NCI-H2196 treated with DMSO at 0.1 percent for 48 hours (cell line): ENCODE results near the gene MYO5B.

Experiments used
- DNase-seq: peaks from one replicate; lab custom pipeline; 2025; ENCODE audit not compliant: unreplicated experiment; lab: John Stamatoyannopoulos, UW

The MYO5B gene

GRCh38 chr18:50189160-50189559 lies 5.8 kb downstream of the MYO5B start:
- DNase-seq: no peak

- DNase-seq: no peak
These were observed 6.3 kb downstream of the MYO5B start for GRCh38 chr18:50188652-50189051.

GRCh38 chr18:50187659-50188058 lies 7.3 kb downstream of the MYO5B start:
- DNase-seq: no peak

GRCh38 chr18:50186385-50186784 lies 8.6 kb downstream of the MYO5B start:
- DNase-seq: no peak

DNA sequence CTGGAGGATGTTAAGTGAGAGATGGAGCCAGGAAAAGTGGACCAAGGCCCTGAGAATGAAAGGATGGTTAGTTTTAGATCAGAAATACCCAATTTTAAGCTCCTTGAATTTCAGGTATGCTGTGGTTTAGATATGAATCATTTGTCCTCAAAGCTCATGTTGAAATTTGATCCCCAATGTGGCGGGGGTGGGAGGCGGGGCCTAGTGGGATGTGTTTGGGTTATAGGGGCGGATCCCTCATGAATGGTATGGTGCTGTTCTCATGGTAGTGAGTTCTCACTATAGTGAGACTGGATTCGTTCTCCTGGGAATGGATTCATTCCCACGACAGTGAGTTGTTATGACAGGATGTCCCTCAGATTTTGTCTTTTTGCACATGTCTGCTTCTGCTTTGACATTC lies 11.4 kb downstream of the MYO5B start:
- no peak for DNase-seq

- no peak for DNase-seq
These were observed 12.4 kb downstream of the MYO5B start for GRCh38 chr18:50182511-50182910.

- no peak for DNase-seq
These were observed 13.4 kb downstream of the MYO5B start for GRCh38 chr18:50181590-50181989.

GRCh38 chr18:50179465-50179864 lies 15.5 kb downstream of the MYO5B start:
- DNase-seq: no peak

GRCh38 chr18:50177294-50177992 lies 17.5 kb downstream of the MYO5B start:
- DNase-seq: no peak

- DNase-seq: no peak
These were observed 22.6 kb downstream of the MYO5B start for GRCh38 chr18:50172367-50172766.

DNA sequence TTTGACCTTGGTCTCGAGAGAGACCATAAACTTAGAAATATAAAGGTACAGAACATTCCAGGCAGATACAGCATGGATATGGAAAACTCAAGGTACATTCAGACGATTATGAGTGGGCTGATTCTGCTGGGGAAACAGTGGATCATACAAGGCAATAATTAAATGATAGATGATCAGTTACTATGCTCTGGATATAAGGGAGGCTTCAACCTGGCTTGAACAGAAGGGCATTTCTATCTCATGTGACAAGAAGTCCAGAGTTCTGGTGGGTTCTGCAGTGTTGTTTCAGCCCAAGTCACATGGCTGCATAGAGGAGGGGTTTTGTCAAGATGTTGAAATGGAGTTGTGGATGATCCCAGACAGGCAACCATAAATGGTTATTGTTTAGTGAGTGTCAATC lies 23.5 kb downstream of the MYO5B start:
- no peak for DNase-seq

- DNase-seq: no peak
These were observed 24.9 kb downstream of the MYO5B start for GRCh38 chr18:50170004-50170403.

DNA sequence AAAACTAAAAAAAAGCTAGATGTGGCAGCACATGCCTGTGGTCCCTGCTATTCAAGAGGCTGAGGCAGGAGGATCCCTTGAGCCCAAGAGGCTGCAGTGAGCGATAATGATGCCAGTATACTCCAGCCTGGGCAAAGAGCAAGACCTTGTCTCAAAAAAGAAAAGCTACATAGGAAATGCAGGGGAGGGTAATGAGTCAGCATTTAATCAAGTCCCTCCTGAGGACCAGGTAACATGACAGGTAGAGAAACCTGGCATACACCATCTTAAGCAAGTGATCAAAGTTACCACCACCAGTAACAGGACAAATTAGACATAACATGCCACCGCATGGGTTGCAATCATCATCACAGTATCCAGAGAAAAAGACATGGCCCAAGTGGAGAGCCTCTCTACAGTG lies 25.8 kb downstream of the MYO5B start:
- DNase-seq: no peak

DNA sequence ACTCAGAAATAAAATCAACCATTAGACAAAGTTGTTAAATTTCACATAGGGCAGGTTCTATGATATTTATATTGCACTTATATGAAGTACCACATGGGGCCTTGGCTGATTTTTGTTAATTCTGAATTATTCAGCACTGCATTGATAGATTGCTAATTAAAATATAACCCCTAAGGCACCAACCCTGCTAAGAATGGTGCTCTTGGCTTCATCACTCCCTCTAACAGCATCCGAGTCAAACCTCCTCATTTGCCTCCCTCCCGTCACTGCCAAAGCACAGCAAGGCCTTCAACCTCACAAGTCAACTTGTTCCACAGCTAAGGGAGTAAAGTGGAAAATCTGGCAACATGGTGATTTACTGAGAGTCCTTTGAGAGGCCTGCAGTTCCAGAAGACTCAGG lies 27.0 kb downstream of the MYO5B start:
- DNase-seq: no peak

DNA sequence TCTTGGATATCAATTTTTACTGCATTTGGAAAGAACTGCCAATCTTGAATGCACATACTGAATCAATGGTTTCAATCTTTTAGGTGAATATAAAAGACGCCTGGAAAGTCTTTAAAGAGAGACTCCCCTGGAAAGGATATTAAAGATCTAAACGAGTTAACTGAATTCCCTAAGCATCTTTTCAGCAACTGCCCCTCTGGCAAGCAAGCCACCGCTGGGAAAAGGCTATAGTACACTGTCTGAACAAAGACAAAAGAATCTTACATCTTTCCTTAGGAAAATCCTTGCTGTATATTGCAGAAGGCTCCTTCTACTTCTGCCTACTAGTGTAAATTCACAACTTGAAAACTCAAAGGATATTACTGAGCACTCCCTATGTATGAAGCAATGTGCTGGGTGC lies 28.0 kb downstream of the MYO5B start:
- no peak for DNase-seq

DNA sequence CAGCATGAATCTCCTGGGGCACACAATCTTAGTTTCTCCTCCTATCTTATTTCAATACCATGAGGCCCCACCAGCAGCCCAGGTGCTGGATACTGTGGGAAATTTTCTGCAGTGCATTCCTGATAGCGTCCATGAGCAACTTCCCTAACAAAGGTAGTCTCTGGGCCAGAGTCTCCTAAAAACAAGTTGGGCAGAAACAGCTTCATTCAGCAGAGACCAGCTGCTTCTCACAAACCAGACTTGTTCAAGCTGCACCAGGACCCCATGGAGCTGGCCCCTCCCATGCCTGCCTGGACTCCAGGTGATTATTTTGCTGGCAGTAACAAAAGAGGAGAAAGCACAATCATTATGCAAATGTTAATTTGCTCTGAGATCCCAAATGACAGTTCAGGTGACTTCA lies 31.4 kb downstream of the MYO5B start:
- DNase-seq: no peak

GRCh38 chr18:50162486-50163304 lies 32.3 kb downstream of the MYO5B start:
- DNase-seq: no peak

DNA sequence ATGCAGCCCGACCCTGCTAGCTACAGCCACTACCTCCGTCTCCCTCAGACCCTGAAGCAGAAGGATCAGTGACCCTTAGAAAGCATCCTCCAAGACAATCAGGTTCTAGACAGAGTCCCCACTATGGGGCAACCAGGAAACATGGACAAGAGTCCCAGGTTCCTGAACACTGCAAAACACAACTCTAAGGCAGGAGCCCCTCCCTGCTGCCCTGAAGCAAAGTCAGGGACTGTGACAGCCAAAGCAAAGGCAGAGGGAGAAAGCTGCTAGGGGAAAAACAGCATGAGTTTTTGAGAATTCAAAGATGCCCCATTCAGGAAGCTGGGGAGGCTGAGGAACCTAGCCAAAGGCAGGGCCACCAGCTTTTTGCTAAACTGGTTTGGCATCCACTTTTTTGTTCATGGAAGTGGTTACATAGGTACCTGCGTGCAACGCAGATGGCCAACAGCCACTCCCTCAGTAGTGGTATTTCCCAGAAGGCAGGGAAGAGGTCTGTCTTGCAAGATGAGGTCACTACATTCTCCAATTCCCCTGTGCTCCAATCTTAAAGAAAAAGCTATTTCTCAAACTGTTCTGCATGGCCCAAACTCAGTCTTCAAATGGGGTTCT lies 33.2 kb downstream of the MYO5B start:
- no peak for DNase-seq

DNA sequence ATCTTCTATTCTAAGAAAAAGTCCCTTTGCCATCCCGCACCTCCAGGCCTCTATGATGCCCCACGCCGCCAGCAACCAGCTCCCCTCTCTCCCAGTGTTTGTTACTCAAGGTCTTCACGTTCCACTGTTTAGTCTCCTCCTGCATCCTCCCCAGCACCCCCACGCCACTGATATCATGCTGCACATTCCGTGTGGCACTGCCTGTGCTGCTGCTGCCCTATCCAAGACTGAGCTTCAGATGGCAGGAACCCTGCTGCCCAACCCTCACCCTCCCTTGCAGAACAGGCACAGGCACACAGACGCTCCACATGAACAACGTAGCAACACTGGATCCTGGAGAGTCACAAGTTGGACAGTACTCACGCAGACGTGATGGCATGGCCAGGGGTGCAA lies 35.3 kb downstream of the MYO5B start:
- no peak for DNase-seq

- peak; percentile 9 for DNase-seq
These were observed 35.9 kb downstream of the MYO5B start for GRCh38 chr18:50158866-50159653.

DNA sequence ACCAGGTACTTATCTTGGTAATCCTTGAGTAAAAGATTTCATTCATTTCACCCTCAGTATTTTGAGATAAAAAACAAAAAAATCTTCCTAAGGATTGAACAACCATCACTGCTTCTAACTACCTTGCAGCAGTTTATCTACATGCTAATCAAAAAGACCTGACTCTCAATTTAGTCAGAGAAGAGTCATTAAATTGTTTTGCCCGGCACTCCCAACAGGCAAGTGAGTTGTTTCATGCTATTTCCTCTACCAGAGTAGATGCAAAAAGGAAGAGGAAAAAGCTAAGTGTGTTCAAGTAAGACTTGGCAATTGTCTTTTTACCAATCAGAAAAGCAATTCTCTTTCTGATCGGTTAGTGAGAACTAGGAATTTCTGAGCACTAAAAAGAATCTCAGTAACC lies 39.5 kb downstream of the MYO5B start:
- no peak for DNase-seq
